ENCODE data around the gene FAHD2A.
"Not testable (repeated sequence)": the region's sequence is repeated elsewhere in the genome, so short reads cannot be mapped to it uniquely, and the experiment has no call there.

The FAHD2A gene

GRCh38 chr2:95389245-95390119 is 13.0 kb upstream of the FAHD2A start:
- no peak overlapping the region for H3K27ac ChIP-seq
- DNase-seq (ENCODE audit: low read depth, low spot score): no peak

GRCh38 chr2:95390272-95390880 is 12.1 kb upstream of the FAHD2A start:
- no peak for DNase-seq (ENCODE audit: low read depth, low spot score)
- no peak overlapping the region for H3K27ac ChIP-seq

DNA sequence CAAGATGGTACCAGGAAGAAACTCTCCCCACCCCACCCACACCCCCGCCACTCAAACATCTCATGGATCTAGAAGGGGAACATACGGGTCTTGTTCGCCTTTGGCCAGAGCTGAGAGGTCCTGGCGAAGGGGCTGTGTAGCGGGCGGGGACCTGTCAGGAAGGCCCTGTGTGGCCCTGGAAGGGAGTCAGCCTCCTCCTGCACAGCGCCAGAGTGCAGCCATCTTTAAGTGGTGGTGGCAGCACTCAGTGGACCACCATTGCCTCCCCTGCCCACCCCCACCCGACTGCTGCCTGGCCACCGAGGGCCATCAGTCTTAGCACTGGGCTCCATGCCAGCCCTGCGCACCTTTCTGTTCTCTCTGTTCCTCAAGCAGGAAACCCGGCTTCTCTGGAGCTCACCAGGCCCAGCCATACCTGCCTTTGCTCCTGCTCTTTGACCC is 11.6 kb upstream of the FAHD2A start:
- DNase-seq (ENCODE audit: low read depth, low spot score): no peak
- no peak overlapping the region for H3K27ac ChIP-seq

GRCh38 chr2:95391641-95392310 is 10.7 kb upstream of the FAHD2A start:
- no peak for DNase-seq (ENCODE audit: low read depth, low spot score)
- no peak overlapping the region for H3K27ac ChIP-seq

DNA sequence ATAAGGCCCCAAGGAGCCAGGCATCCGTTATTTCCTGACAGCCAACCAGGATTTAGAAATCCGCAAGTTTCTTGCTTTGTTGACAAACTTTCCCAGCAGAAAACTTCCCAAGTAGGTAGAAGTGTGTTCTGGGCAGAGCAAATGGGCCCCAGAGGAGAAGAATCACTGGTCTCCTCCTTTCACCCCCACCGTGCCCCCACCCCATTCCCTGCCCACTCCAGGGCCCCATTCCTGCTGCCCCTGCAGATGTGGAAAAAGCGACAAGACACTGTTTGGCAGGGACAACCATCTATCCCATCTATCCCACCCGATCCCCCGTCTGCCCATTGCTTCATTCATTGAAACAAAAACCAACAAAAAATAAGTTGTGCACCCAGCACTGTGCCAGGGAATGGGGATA is 10.2 kb upstream of the FAHD2A start:
- H3K27ac ChIP-seq: no peak overlapping the region

DNA sequence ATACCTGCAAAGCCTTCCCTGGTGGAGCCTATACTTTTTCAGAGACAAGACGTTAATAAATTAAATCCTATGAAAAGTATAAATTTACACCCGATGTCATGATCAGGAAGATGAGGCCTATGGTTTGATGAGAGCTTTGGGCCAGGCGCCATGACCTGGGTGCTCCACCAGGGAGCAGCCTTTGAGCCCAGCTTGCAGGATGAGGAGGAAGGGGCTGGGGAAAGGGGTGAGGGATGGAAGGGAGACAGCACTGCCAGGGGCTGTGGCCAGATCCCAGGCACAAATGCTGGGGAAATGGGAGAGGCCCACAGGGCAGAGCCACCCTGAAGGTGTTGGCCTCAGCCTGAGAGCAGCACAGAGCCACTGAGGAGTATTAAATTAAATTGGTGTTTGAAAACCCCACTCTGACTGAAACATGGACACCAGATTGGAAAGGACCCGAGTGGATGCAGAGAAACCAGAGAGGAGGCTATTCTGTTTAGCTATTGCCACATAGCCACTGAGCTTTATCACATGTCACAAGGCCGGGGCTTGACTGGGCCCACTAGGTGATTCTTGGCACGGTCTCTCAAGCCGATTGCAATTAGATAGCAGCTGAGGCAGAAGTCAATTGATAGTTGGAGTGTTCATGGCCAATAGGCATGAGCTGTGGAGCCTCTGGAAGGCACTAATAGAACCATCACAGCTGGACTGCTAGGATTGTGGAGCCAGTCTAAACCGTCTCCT is 9.6 kb upstream of the FAHD2A start:
- H3K27ac ChIP-seq: no peak overlapping the region
- DNase-seq (ENCODE audit: low read depth, low spot score): no peak

More for the DNA sequence above, 10.2 kb upstream of the FAHD2A start:
- DNase-seq (ENCODE audit: low read depth, low spot score): no peak

DNA sequence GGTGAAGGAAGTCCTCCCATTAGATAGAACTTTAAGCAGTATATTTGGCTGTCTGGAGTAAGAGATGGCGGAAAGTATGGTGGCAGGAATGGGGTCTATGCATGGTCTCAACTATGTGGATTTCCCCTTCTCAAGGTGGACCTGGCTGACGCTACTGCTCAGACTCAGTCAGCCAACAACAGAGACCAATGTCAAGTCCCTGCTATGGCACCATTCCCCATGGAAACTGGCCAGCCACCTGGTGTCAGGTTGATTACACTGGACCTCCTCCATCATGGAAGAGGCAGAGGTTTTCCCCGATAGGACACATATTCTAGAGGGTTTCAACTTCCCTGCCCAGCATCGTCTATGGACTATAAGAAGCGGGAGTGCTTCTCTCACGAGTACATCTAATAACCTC is 8.6 kb upstream of the FAHD2A start:
- no peak overlapping the region for H3K27ac ChIP-seq
- no peak for DNase-seq (ENCODE audit: low read depth, low spot score)

- no peak overlapping the region for H3K27ac ChIP-seq
- DNase-seq (ENCODE audit: low read depth, low spot score): no peak
These were observed 3.4 kb upstream of the FAHD2A start for GRCh38 chr2:95399061-95399460.

DNA sequence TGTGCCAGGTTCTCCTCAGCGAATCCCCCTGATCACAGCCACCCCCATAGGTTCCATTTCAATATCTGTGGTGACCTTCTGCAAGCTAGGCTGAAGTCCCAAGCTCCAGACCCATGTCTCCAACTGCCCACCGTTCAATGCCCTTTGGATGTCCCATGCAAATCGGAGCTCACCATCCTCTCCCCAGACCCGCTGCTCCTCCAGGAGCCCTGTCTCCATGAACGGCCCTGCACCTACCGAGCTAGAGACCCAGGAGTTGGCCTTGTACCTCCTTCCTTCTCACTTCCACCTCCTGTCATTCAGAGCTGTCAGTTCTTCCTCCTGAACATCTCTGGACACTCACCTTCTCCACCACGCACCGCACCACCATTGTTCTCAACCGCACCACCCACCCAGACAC is 1.0 kb upstream of the FAHD2A start:
- no peak overlapping the region for H3K27ac ChIP-seq
- DNase-seq (ENCODE audit: low read depth, low spot score): no peak

GRCh38 chr2:95402004-95402369 is 521 bp upstream of the FAHD2A start:
- H3K27ac ChIP-seq: peak overlapping the region; percentile 41
- DNase-seq (ENCODE audit: low read depth, low spot score): not testable (repeated sequence)

- not testable (repeated sequence) for DNase-seq (ENCODE audit: low read depth, low spot score)
- H3K27ac ChIP-seq: peak overlapping the region; percentile 41
These were observed 755 bp downstream of the FAHD2A start for GRCh38 chr2:95403204-95403721.

- not testable (repeated sequence) for H3K27ac ChIP-seq; DNase-seq (ENCODE audit: low read depth, low spot score)
These were observed 1.3 kb downstream of the FAHD2A start for GRCh38 chr2:95403824-95404223.

- H3K27ac ChIP-seq; DNase-seq (ENCODE audit: low read depth, low spot score): not testable (repeated sequence)
These were observed 2.2 kb downstream of the FAHD2A start for GRCh38 chr2:95404676-95405075.

DNA sequence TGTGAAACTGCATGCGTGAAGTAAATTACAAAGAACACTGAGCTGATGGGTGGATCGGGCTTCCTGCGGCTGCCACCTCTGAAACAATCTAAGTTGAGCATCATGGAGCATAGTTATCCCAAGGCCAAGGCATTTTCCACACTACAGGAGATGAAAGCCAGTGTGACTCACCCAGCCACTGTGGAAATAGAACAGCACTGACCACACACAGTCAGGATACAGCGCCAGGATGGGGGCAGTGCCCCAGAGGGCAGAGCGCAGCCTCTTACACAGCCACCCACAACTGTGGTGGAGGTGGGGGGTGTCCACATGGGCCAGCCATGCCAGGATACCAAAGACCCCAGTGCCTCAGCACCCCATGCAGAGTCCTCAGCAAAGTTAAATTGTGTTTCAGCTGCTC is 8.7 kb downstream of the FAHD2A start:
- not testable (repeated sequence) for H3K27ac ChIP-seq; DNase-seq (ENCODE audit: low read depth, low spot score)

DNA sequence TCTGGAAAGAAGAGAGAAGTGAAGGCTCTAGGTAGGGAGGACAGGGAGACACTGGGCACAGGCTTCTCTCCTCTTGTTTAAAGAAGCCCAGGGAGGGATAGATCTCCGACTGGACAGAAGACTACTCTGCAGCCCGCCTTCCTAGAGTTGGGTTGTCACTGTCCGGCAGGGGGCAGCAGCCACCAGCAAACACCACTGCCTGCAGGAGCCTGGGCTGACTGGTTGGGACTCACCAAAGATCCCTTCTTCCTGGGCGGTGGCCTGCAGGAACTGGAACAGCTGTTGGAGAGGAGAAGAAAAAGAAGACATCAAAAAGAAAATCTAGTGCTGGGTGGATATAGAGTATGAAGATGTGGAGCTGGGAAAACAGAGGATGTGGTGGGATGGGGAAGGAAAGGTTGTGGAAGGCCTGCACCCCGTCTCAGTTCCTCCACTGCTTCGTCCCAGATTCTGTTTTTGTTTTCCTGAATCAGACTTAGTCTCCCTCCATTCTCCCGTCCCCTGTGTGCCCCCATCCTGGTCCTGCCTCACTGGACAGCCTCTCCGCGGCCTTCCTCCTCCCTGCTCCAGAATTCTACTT is 11.6 kb downstream of the FAHD2A start:
- H3K27ac ChIP-seq: not testable (repeated sequence)
- DNase-seq (ENCODE audit: low read depth, low spot score): peak; percentile 5

GRCh38 chr2:95415138-95415537 is 12.6 kb downstream of the FAHD2A start:
- not testable (repeated sequence) for H3K27ac ChIP-seq; DNase-seq (ENCODE audit: low read depth, low spot score)

DNA sequence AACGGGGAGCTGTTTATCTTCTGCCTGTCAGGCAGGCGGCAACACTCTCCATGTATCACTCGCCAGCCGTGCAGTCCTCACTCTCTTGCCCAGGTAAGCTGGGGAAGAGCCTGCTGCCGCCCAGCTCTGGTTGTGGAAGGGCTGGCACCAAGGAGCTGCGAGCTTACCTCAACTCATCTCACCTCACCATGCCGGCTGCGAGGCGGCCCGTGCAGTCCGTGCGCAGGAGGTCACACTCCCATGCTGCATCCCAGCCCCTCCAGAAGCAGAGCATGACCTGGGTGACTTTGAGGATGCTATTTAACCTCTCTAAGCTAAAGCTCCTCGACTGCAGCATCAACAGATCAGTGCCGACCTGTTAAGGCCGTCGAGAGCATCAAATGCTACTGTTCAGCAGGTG is 13.1 kb downstream of the FAHD2A start:
- not testable (repeated sequence) for H3K27ac ChIP-seq; DNase-seq (ENCODE audit: low read depth, low spot score)

- H3K27ac ChIP-seq; DNase-seq (ENCODE audit: low read depth, low spot score): not testable (repeated sequence)
These were observed 24.8 kb downstream of the FAHD2A start for GRCh38 chr2:95427196-95427867.

GRCh38 chr2:95429748-95430467 is 27.4 kb downstream of the FAHD2A start:
- H3K27ac ChIP-seq; DNase-seq (ENCODE audit: low read depth, low spot score): not testable (repeated sequence)

Measured in epithelial cell of prostate (primary cell).